GM18909 (cell line): ENCODE data around the gene MAPK8.

Experiments
- ATAC-seq: cut with Tn5 transposase; IDR thresholded peaks from one replicate; pipeline ENCODE4 v1.9.1; 2021; ENCODE audit warnings: mild to moderate bottlenecking; ENCODE audit not compliant: unreplicated experiment, poor library complexity

The MAPK8 gene

DNA sequence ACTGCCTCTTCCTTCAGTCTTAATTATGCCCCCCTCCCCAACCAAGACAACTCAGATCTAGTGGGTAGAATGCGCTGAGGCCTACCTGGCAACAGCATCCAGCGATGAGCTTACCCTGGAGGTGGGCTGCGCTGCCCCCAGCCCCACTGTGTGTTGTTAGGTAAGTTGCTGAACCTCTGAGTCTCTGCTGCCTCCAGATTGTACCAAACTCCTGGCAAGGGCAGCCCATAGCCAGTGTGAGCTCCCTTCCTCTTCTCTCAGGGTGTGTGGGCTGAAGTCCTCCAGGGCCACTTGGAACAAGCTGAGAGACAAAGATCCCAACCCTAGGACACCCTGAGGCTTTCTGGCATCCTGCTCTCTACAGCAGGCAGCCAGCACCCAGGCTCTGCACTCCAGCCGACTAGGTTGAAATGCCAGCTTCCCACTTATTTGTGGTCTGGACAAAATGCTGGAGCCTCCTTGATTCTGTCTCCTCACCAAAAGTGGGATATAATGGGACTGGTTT is 163.1 kb downstream of the MAPK8 start:
- no peak for ATAC-seq

DNA sequence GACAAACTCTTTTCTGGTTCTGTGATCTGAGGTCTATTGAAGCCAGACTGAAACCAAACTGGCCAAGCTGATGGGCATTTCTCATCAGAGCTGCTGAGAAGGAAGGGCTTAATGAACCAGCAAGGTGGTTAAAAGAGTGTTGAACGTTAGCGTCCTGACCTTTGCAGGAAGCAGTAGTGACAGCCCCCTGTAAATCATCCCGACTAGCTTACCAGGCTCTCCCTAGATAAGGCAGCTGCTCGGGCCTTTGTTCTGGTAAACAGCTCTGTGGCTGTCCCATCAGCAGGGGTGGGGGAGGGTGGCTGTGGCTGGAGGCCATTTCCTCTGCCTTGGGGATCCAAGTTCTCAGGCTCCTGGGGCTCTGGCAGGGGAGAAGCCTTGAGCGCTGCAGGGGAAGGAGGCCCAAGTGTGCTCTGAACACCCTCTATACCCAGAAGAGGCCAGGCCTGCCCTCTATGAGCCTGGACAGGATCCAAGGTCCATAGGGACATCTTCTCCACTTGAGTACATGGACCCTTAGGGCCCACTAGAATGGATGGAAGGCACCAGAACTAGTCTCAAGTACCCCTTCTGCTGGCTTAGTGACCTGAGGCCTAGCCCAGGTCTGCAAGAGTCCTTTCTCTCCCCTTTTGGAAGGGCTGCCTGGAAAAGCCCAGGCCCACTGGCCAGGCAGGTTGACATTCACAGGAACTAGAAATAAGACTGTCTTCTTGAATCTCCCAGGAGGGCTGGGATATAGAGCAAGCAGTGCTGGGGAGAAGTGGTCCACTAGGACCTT is 163.8 kb downstream of the MAPK8 start:
- ATAC-seq = no peak

DNA sequence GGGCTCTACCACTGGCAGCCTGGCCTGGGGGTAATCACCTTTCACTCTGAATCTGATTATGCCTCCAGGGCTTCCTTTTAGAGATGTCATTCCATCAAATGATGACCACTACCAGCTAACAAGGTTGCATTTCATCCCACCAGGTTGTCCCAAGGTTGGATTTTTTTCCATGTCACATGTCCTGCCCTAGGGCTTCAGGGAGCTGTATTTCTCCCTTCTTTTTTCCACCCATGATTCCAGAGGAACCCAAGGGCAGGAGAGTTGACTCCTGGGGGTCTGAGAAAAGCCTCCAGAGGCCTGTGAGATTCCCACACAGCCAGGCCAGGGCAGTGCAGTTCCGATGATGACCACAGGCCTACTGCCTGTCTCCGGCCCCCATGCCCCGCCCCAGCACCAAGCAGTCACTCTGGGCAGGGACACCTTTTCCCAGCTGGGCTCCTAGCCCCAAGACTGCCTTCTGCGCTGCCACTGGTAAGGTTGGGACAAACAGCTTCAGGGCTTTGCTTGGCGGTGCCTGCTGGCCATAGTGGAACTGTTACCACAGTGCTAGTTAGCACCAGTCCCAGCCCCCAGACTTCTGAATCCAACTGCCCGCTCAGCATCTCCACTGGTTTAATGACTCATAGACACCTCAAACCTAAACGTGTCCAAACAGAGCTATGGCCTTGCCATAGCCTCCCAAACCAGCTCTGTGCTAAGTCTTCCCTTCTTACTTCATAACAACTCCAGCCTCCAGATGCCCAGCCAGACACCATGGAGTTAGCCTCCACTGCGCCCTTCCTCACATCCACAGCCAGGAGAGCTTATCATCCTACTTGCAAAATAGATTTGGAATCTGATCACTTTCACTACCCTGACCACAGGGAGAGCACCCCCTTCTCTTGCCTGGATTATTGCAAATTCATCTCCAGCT is 164.7 kb downstream of the MAPK8 start:
- no peak for ATAC-seq

DNA sequence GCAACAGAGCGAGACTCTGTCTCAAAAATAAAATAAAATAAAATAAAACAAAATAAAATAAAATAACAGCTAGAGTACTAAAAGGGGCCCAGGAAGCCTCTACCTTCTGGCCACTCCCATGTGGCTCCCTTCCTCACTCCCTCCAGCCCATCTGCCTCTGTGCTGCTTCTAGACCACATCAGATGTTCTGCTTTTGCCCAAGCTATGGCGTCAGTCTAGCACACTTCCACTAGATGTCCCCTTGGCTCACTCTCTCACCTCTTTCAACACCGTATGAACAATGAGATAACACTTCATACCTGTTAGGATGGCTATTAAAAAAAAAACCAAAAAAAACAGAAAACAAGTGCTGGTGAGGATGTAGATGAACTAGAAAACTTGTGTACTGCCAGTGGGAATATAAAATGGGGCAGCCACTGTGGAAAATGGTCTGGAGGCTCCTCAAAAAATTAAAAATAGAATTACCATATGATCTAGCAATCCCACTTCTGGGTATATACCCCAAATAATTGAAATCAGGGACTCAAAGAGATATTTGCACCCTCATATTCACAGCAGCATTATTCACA is 166.1 kb downstream of the MAPK8 start:
- no peak for ATAC-seq

DNA sequence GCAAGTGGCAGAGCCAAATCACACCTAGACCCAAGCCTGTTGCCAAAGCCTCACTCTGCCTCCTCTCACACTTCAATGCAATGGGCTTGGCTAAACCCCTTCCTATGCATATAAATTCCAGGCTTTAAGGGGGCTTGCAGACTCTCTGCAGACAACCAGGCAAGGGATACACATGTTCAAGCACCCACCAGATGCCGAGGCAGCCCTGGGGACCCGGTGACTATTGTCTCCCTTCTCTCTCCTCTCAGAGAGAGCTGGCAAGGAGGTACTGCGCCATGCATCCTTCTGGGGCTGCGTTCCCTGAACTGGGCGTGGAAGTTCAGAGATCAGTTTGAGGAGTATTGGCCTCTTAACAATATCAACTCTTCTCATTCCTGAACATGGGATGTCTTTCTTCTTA is 167.2 kb downstream of the MAPK8 start:
- ATAC-seq = no peak

DNA sequence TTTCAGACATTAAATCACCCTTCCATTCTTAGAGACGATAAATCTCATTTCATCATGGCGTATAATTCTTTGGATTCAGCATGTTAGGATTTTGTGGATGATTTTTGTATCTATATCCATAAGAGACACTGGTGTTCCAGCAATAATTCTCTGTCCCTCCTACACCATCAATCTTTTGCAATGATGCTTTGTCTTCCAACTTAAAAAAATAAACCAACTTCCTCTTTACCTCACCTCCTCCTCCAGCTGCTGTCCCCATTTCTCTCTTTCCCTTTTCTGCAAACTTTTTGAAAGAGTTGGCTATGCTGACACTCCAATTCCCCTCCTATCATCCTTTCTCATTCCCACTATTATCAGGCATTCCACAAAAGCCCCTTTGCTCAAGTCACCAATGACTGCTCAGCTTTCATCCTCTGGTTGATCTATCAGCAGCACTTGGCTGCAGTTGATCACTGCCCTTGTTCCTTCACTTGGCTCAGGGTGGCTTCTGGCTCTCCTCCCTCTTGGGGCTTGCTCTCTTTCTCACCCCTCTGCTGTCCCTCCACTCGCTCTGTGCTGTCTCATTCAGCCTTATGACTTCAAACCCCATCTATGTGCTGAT is 168.4 kb downstream of the MAPK8 start:
- ATAC-seq = no peak

DNA sequence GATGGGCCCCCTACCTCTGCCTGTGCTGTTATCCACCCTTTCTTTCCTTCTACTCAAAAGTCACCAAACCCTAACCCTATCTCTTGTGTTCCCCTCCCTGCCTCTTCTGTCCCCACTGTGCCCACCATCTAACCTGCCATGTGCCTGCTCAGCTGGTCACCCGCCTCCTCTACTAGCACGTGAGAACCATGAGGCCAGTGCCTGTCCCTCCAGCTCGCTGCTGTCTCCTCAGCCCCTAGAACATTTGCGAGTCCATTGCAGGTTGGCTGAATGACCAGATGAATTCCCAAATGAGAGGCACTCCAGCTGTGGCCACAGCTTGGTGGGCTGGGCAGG is 169.4 kb downstream of the MAPK8 start:
- ATAC-seq = no peak

DNA sequence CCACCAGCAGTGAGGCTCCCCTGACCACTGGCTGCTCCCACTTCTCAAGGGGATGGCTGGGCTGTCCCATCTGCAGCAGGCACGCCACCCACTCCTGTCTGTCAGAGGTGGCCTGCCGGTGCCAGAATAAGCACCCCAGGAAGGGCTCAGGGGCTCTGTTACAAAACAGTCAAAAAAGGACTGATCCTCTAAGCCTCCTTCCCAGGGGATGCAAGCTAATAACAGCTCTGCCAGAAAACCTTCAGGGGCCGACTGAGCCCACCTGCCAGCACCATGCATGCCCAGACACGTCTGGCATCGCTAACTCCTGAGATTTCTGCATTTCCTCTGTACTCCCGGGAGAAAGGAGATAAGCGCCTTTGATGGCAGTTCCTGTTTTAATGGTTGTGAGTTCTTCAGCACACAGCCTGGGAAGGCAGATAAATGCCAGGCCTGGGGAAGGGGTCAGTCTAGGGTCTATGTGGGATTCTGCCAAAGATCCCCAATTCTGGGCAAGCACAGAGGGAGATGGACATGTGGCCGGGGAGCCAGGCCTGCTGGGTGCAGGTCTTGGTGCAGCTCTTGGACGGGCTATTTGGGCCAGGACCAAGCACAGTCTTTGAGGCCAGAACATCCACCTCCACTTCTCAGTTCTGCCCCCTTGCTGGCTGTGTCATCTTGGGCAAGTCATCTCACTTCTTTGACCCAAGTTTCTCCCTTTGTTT is 170.0 kb downstream of the MAPK8 start:
- no peak for ATAC-seq

DNA sequence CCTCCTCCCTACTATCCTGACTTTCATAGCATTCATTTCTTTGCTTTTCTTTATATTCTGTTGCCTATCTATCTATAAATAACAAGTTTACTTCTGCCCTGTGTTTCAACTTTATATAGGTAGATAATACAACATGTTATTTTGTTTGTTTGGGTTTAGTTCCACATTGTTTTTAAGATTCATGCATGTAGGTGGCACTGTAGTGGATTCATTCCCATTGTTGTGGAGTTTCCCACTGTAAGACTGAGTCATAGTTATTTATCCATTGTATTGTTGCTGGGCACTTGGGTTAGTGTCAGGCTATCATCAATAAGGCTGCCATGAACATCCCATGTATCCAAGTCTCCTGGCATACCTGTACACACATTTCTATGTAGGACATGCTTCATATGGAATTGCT is 170.7 kb downstream of the MAPK8 start:
- ATAC-seq = no peak

DNA sequence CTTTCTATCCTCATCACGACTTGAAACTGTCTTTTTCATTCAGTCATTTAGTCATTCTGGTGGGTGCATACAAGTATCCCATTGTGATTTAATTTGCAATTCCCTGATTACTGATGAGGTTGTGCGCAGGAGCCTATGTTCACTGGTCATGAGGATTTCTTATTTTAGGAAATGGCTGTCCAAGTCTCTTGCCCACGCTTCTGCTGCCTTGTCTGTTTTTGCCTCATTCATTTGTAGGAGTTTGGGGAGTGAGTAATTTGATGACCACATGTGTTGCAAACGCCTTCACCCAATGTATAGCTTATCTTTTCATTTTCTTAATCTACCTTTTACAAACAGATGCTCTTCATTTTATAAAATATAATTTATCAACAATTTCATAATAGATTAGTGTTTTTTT is 171.1 kb downstream of the MAPK8 start:
- no peak for ATAC-seq

DNA sequence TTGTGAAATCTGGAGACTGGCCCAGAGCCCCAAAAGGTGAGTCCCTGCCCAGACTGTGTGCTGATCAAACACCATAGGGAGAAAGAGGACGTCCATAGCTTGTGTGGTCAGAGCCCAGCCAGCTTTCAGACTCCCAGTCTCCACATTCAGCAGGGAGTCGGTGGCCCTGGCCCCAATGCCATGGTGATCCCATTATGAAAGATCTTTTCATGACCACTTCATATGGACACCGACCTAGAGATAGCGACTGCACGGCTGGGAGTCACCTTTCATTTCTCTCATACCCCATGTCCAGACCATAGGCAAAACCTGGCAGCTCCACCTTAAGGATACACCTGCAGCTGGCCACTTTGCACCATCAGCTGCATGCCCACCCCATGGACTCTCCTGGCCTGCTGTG is 172.0 kb downstream of the MAPK8 start:
- no peak for ATAC-seq

DNA sequence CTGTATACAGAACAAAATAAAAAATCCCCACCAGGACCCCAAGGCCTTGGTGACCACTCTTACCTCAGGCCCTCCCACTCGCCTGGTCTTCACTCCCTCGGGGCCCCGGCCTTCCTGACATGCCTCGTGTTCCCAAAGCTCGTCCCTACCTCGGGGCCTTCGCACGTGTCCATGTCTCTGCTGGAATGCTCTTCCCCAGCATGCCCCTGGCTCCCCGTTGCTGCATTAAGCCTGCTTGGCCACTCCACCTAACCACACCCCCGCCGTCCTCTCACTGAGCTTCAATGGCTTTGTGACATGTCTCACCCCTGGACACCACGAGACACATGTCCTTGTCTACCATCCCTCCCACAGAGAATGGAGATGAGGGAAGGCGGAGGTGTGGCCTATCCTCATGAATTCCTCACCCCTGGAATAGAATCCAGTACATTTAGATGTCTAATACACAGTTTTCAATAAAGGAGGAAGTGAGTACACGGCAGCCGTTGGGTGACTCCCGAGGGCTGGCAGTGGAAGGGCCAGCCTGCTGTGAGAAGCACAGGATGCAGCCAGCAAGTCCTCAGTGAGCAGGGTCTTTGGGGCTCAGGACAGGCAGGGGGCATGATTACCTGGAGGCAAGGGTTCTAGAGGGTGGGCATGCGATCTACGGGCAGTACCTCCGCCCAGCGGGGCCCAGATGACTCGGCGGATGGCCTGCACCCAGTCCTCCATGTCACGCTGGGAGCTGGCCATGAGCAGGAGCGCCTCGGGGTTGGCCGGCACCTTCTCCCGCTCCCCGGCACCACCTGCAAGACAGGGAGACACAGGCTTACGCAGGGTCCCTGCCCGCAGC is 172.7 kb downstream of the MAPK8 start:
- ATAC-seq = no peak

DNA sequence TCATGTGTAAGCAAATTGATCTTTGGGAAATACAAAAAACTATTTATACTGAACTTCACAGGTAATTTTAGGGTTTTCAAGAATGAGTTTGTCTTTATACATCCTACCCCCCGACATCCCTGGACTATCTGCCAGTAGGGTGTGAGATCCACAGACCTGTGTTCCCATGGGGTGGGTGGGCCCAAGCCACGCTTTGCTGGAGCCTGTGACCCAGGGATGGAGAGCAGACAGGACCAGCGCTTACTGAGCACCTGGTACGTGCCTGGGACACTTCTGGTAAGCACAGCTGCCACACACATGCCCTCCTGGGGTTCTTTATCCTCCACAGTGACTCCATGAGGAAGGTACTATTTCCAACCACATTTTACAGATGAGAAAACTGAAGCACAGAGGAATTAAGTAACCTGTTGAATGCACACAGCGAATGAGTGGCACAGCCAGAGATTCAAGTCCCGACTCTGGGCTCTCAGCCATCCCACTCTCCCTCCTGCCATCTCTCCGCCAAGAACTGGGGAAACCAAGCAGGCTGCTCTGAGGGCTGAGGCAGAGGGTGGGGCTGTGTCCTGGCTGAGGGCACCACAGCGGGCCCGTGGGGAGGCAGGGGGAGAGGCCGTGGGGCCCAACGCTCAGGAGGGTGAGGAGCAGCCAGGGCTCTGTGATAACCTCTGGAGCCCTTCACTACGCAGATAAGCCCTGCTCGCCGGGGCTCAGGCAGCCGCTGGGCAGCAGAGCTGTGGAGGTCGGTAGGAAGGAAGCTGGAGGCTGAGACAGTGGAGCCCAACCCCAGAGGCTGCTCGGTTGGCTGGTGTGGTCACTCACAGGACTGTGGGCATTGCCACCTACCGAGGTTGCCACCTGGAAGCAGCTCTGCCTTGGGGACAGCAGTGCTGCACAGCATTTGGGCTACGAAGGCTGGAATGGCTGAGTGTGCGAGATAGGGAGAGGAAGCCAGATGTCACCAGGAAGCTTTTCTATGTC is 174.2 kb downstream of the MAPK8 start:
- no peak for ATAC-seq

DNA sequence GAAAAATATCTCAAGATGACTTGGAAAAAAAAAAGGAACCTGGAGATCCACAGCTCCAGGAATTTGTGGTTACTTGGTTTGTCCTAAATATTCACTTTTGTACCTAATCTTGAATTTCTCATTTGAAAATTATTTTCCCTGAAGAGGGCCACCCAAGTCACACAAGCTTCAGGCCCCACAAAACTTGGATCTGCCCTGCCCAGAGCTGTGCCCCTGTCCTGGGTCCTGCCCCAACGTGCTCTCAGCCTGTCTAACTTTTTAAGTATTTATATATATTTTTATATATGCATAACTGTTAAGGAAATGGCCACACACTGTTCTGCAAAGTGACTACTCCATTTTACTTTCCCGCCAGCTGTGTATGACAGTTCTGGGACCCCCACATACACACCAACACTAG is 174.9 kb downstream of the MAPK8 start:
- no peak for ATAC-seq

DNA sequence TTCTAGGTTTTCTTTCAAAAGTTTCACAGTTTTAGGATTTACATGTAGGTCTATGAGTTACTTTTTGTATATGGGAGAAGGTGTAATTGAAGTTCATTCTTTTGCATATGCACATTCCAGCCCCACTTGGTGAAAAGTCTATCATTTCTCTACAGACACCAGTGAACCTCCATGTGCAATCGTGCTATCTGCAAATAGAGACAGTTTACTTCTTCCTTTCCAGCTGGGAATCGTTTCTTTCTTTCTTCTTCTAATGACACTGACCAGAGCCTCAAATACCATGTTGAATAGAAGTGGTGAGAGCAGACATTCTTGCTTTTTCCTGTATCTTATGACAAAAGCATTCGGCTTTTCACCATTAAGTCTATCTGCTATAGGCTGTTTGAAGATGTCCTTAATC is 175.7 kb downstream of the MAPK8 start:
- ATAC-seq = no peak

DNA sequence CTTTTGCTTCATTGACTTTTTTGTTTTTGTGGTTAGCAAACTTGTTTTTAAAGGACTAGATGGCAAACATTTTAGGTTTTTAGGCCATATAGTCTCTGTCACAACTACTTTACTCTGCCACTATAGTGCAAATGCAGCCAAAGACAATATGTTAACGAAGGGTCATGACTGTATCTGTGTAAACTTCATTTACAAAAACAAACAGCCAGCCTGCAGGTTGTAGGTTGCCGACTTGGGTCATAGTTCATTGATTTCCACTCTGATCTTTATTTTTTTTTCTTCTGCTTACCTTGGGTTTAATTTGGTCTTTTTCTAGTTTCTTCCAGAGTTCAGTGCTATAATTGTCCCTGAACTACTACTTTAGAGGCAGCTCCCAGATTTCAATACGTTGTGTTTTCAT is 178.4 kb downstream of the MAPK8 start:
- ATAC-seq = no peak

DNA sequence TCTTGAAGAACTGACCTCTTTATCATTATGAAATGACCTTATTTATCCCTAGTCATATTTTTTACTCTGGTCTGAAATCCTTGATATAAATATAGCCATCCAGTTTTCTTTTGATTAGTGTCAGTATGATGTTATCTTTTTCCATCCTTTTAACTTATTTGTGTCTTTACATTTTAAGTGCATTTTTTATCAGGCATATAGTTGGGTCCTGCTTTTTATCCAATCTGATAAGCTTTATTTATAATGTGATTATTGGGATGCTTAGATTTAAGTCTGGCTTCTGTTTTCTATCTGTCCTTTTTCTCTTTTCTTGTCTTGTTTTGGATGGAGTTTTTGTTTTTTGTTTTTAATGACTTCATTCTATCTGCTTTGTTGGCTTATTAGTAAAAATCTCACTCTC is 179.2 kb downstream of the MAPK8 start:
- no peak for ATAC-seq

DNA sequence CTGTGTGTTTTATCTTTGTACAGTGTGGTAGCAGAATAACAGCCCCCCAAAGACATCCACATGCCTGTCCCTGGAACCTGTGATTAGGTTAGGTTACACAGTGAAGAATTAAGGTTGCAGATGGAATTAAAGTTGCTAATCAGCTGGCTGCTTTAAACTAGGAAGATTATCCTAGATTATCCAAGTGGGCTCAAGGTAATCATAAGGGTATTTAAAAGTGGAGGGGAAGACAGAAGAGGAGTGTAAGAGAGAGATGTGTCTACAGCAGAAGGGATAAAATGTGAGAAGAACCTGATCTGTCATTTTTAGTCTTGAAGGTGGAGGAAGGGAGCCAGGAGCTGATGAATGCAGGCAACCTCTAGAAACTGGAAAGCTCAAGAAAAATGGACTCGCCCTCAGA is 180.8 kb downstream of the MAPK8 start:
- no peak for ATAC-seq
